GM21528 (cell line): ENCODE measurements around the gene KIF26B.

Experiments
- ATAC-seq: cut with Tn5 transposase; IDR thresholded peaks from one replicate; pipeline ENCODE4 v1.9.1; 2021; ENCODE audit warnings: mild to moderate bottlenecking, moderate library complexity; ENCODE audit not compliant: unreplicated experiment, low FRiP score

The KIF26B gene

GRCh38 chr1:245538671-245539070 is 383.9 kb downstream of the KIF26B start:
- no peak for ATAC-seq

DNA sequence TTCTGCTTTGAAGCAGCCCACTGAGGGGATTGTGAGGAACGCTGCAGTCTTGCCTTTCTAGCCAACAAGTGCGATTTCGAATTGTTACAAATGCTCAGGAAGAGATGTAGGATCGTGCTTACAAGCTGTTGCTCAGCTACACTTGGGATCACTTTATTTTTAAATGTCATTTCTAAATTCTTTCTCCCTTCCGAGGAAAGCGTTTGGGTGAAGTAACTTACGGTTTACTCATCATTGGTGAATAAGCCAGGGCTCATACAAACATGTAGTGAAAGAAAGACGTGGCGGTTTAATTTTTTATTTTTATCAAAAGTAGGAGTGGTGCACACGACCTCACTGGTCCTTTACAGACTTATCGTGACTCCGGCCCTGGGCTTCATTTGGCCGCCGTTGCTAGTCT is 386.6 kb downstream of the KIF26B start:
- ATAC-seq = no peak

DNA sequence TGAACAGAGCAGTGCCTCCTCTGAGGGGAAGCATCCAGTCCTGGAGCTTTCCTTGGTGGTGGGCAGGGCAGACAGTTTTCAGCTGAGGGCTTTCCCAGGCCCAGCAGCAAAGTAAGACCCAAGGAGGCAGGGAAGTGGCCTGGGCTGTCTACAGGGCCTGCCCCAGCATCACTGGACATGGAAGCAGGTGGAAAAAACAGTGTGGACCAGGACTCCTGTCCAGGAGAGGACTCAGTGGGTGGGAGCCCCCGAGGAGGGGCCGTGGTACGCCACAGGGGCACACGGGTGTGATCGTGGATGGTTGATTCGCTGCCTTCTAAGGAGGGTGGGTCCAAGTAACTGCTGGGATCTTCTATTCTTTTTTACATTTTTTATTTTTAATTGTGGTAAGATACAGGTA is 387.6 kb downstream of the KIF26B start:
- ATAC-seq = no peak

- ATAC-seq = no peak
Measured at GRCh38 chr1:245544236-245544635, 389.5 kb downstream of the KIF26B start.

GRCh38 chr1:245546875-245547274 is 392.1 kb downstream of the KIF26B start:
- no peak for ATAC-seq

DNA sequence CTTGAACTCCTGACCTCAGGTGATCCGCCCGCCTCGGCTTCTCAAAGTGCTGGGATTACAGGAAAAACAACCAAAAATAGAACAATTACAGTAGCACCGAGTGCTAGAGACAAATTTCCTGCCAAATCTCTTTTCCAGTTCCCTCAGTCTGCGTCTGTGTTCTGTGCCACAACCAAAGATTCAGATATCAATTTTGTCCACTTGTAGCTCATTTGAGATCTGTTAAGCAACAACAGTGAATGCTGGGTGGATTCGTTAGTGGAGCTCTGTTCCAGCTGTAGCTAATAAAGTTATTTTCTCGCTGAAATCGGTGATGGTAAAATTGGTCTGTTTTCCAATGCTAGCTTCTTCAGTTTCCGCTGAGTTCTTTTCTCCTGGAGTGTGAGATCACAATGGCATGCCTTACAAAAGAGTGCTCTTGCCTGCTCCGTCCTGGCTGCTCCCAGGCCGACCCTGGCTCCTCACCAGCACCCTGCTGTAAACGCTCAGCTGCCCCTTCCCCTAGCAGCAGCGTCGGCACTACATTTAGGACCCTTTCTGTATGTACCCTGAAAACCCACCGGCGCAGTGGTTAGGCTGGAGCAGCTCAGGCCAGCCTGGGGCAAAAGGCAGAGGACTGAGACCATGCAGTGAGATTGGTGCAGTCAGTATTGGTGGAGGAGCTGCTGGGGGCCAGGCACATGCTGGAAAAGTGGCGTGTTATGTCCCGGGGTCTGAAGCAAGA is 395.4 kb downstream of the KIF26B start:
- ATAC-seq = no peak

GRCh38 chr1:245550720-245551043 is 395.9 kb downstream of the KIF26B start:
- no peak for ATAC-seq

GRCh38 chr1:245551536-245551935 is 396.8 kb downstream of the KIF26B start:
- no peak for ATAC-seq

DNA sequence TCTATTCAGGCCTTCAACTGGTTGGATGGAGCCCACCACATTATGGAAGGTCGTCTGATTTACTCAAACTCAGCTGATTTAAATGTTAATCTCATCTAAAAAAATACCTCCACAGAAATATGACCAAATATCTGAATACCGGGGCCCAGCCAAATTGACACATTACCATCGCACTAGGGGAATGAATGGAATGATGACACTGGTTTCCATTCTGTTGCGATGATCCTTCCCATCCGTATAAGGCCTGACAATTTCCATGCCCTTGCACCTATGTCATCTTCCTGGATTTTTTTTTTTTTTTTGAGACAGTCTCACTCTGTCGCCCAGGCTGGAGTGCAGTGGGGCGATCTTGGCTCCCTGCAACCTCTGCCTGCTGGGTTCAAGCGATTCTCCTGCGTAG is 397.5 kb downstream of the KIF26B start:
- ATAC-seq = no peak

DNA sequence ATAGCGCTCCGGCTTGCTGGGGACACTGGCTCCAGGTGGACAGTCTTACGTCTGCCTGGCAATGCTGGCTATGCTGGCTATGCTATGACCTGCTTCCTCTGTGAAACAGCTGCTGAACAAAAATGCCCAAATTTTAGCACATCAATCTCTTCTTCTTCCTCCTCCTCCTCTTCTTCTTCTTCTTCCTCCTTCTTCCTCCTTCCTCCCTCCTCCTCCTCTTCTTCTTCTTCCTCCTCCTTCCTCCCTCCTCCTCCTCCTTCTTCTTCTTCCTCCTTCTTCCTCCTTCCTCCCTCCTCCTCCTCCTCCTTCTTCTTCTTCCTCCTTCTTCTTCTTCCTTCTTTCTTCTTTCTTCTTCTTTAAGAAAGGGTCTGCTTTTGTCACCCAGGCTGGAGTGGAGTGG is 401.3 kb downstream of the KIF26B start:
- ATAC-seq = no peak

DNA sequence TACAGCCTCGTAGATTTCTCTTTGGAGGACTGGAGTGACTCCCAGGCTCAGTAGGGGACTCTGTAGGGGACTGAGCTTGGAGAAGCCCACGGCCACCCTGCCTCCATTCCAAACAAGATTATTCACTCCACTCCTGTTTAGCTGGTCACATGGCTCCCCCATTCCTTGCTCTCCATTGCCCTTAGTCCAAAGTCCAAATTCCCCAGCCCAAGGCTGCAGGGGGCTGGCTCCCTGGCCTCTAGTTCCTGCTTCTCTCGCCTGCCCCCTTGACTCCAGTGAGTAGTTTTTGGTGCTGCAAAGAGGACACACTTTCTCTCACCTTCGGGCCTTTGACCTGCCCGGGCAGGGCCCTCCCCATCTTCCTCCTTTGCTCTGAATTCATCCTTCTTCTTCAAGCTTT is 403.3 kb downstream of the KIF26B start:
- no peak for ATAC-seq

- ATAC-seq = no peak
Measured at GRCh38 chr1:245560316-245560859, 405.6 kb downstream of the KIF26B start.

- no peak for ATAC-seq
Measured at GRCh38 chr1:245561665-245562234, 407.0 kb downstream of the KIF26B start.

GRCh38 chr1:245566134-245566533 is 411.3 kb downstream of the KIF26B start:
- ATAC-seq = no peak

DNA sequence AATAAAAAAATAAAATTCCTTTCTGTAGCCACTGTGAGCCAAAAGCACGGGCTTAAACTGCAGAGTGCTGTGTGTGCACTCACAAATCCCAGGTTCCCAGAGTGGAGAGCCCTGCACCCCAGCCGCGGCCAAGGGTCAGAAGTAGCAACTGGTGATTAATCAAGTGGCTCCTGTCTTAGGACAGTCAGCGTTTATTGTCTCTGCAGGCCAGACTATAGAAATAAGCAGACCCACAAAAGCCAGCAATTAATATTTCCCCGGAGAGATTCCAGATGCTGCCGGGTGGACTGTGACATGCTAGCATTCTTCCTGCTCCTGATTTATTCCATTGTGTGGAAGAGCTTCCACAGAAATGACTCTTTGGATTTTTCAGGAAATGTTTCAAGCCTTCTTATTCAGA is 412.2 kb downstream of the KIF26B start:
- ATAC-seq = no peak

GRCh38 chr1:245571815-245572294 is 417.1 kb downstream of the KIF26B start:
- ATAC-seq = no peak

DNA sequence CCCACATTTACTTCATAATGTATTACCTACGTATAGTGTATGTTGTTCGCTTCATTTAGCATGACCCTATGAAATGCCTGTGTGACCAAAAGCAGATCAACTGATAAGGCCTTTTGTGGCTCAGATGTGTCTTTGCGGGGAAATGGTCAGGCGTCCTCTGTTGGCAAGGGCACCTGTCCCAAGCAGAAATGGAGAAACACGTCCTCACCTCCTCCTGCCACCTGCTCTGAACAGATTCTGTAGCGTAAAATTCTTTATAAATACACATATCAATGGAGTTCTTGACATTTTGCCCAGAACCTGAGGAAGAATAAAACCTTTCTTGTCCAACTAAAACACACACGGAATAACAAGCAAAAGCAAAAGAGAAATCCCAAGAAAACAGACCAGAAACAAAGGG is 417.9 kb downstream of the KIF26B start:
- no peak for ATAC-seq

DNA sequence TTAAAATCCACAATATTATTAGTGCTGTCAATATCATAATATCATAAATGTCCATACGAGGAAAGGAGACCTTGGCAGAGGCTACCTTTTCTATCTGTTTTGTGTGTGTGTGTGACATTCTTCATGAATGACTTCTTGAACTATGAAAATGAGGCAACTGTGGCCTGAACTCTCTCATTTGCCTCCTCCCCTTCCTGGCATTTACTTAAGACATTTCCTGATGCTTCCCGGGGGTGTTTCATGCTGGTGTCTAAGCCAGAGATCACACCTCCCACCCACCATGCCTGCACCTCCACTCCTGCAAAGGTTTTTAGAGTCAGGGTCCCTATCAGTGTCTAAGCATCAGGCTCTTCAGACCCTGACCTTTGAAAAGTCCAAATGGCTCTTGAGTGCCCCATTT is 420.9 kb downstream of the KIF26B start:
- ATAC-seq = no peak

DNA sequence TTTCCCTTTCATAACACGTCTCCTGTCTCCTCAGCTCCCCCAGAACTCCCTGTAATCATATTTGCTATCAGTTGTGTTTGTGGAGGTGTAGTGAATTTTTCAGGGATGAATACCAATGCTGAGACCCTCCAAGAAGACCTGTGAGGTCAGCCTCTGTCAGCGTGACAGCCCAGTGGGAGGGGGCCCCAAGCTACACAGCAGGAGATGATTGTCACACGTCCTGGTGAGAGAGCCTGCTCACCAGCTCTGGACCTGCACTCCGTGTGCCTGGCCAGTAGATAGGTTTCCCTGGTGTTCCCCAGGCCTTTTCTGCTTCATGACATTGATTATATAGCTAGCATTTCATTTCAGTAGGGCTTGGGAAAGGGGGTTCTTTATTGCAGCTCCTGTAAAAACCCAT is 421.5 kb downstream of the KIF26B start:
- ATAC-seq = no peak

- no peak for ATAC-seq
Measured at GRCh38 chr1:245577191-245578157, 422.7 kb downstream of the KIF26B start.

DNA sequence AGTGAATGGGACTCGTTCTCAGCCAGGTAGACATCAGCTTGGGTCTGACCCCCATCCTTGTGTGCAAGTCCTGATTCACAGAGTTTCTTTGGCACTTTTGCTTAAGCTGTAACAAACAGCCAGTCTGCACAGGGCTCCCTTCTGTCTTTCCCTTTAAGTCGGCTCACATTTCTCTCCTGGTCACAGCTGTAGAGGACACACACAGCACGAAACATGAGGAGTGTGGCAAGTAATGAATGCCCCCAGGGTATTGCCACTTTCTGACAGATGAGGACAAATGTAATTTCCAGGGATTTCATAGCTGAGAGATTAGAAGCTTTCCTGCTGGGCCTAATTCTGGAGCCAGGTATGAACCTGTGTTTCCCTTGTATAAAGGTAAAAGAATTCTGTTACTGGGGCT is 423.5 kb downstream of the KIF26B start:
- ATAC-seq = no peak
